GM23248 (cell line): Measurements from ENCODE around the gene CDH8.

Experiments
- EZH2 ChIP-seq: fragments of 200-600 bp; sonication (generic); IDR thresholded peaks from 2 replicates; pipeline ENCODE4 v1.6.1; 2018; ENCODE audit warnings: antibody characterized with exemption, mild to moderate bottlenecking; ENCODE audit not compliant: insufficient read depth, poor library complexity, severe bottlenecking
- EZH2phosphoT487 ChIP-seq: fragments of 200-600 bp; sonication (generic); IDR thresholded peaks from 2 replicates; pipeline ENCODE4 v1.6.1; 2018; ENCODE audit warnings: antibody characterized with exemption, moderate library complexity, mild to moderate bottlenecking, low read depth; ENCODE audit not compliant: insufficient read depth

DNA sequence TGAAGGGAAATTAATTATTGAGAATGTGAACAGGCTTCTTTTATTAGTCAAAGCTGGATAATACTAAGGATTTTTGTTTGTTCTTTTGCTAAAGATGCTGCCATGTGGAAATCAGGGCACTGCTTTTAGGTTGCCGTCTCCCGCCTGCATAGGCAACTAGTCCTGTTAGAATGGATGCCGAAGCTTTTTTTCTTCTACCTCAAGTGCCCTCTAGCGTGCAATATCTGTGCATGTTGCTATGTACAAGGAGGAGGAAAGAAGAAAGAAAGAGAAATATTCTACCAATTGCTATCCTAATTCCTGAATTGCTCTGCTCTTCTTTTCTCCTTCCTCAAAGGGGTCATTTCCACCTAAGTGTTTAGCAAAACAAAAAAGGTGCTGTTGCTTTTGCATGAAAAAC is 5.2 kb upstream of the CDH8 start:
- TF ChIP-seq EZH2phosphoT487 = no peak
- no peak for TF ChIP-seq EZH2
